Activated effector memory CD4-positive, alpha-beta T cell treated with Interleukin-2 at 50 U/mL for 16 hours (primary cell): ENCODE data around the gene MAN1C1.
"Not testable (repeated sequence)": the region's sequence is repeated elsewhere in the genome, so short reads cannot be mapped to it uniquely, and the experiment has no call there.

ENCODE experiments used
- DNase-seq: peaks from one replicate; pipeline ENCODE4 v3.0.0-alpha.2; 2020

Gene MAN1C1

DNA sequence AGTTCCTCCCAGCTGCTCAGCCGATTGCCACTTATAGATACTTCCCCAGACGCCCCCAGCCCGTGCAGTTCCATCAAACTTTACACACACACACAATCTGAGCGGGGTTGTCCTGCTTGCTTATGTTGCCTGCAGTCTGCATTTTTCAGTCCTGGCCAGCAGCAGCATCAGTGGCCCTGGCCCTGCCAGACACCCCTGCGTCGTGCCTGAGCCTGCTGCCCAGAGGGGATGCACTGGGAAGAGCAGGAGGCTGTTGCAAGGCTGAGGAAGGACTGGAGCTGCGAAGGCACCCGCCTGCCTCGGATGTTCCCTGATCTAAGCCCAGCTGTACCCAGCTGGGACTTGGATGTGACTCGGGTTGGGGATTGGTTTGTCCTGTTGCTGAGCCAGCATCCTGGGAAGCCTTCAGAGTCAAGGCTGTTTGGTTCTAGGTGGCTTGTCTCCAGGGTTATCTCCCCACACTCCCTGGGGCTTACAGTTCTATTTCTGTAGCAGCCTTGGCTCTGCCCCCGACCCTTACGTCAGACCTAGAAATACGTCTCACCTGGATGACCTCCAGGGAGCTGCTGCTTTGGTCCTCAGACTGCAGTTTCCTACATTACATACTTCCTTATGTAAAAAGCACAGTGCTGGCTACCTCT, 42.3 kb downstream of the MAN1C1 start:
- no peak for DNase-seq

DNA sequence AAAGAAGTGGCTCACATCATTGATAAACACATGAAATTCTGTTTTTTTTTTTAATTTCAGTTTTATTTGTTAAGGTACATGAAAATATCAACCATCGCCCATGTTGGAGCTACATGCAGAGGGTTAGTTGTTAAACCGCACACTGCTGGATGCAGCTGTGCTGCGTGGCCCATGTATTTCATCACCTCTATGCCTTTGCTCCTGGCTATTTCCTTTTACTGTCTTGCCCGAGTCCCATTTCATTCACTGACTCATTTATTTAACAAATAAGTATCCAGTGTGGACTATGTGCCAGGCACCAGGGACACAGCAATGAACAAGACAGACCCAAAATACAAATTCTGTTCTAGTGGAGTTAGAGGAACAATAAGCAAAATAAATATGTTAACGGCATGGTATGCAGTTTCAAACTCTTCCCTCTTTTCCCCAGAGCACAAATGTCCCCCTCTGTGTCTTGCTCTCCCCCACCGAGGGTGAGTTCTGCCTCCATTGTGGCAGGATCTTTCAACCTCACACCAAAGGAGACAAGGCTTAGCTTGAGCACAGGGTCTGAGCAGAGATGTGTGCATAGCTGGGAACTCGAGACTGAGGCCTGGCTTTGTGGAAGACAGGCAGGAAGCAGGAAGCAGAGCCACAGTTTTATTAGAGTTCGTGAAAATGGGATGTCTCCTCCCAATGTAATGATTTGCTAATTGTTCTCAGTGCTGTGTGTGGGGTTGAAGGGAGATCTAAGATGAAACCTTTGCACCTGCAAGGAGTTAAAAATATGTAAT, 44.6 kb downstream of the MAN1C1 start:
- no peak for DNase-seq

DNA sequence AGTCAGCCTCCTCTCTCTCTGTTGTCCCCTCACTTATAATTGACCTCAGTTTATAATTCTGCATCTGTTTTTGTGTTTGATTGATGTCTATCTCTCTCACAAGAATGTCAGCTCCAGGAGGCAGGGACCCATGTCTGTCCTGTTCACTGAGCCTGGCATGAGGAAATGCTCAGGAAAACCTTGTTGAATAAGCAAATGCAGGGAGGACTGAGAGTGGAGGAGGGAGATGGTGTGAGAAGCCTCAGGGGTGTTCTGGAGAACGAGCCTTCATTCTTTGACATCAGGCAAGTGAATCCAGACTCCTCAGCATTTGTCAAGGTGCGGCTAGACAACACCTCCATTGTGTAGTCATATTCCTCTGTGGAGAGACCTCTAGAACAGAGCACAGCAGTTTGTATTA, 45.5 kb downstream of the MAN1C1 start:
- DNase-seq: no peak

DNA sequence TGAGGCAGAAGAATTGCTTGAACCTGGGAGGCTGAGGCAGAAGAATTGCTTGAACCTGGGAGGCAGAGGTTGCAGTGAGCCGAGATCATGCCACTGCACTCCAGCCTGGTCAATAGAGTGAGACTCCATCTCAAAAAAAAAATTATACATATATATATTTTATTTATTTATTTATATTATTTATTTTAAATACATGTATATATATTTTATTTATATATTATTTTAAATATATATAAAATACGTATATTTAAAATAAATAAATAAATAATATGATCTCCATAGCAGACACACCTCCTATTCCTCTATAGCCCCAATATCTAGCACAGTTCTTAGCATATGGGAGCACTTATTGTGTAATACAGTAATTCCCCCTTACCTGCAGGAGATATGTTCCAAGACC, 46.4 kb downstream of the MAN1C1 start:
- not testable (repeated sequence) for DNase-seq

DNA sequence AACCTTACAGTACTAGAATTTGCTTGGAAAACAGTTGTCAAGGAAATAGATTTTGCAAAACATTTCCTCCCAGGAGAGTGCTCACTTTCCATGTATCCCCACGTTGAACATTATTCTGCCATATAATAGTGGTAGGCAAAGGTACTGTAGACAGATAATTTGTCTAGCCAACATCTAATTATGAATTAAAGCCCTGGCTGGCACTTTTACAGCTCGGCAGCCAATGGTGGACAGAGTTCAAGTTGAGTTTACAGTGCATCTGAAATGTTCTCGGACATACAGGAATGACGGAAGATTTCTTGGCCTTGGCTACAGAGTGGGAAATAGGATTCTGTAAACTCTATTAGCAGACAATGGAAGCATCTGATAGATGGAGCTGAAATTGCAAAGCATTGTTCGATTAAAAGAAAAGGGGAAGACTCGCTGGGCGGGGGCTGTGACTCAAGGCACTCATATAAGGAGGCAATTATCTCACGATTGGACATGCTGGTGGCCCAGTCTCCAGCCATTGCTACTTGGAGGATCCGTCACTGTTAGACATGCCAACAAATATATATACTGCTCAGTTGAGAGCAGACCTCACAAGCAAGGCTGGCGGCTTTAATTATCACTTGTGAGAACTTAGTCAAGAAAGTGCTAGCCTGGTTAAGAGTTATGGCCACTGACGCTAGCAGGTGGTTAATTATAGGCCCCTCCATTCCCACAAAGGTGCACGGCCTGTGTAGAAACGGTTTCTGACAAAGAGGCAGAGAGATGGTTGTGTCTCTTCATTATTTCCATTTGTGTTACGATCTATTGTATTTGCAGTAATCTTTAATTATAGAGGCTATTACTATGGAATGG, 48.0 kb downstream of the MAN1C1 start:
- no peak for DNase-seq

DNA sequence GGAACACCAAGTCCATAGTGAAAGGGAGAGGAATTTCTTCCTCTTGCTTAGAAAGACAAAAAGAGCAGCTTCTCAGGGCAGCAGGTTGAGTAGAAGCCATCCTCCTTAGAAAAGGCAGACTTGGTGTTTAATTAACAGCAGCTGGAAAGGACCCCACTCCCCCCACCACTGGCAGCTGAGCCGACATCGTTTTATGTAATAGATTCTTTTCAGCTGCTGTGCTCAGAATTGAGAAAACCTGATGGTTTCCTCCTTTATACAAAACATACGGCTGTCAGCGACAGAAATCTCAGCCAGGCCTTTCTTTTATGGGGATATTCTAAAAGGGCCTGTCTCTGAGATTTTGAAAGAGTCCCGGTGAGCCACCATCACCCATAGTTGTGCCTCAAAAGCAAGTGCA, 49.9 kb downstream of the MAN1C1 start:
- no peak for DNase-seq

DNA sequence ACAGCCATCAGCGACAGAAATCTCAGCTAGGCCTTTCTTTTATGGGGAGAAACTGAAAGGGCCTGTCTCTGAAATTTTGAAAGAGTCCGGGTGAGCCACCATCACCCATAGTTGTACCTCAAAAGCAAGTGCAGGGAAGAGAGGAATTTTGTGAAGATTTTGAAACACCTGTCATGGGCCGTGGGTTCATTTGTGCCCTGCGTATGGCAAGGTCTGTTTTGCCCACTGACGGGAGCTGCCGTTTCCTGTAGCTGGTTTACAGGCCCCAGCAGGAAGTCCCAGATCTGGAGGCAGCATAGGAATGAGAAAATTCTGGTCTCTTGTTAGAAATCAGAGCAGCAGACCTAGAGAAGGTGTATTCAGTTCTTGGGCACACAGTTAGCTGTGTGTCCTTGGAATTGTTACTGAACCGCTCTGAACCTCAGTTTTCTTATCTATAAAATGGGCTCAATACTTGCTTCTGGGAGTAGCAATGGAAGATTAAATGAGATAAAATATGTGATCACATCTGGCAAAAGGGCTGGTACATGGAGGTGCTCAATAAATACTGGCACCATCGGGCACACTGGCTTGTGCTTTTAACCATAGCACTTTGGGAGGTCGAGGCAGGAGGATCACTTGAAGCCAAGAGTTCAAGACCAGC, 52.5 kb downstream of the MAN1C1 start:
- no peak for DNase-seq

DNA sequence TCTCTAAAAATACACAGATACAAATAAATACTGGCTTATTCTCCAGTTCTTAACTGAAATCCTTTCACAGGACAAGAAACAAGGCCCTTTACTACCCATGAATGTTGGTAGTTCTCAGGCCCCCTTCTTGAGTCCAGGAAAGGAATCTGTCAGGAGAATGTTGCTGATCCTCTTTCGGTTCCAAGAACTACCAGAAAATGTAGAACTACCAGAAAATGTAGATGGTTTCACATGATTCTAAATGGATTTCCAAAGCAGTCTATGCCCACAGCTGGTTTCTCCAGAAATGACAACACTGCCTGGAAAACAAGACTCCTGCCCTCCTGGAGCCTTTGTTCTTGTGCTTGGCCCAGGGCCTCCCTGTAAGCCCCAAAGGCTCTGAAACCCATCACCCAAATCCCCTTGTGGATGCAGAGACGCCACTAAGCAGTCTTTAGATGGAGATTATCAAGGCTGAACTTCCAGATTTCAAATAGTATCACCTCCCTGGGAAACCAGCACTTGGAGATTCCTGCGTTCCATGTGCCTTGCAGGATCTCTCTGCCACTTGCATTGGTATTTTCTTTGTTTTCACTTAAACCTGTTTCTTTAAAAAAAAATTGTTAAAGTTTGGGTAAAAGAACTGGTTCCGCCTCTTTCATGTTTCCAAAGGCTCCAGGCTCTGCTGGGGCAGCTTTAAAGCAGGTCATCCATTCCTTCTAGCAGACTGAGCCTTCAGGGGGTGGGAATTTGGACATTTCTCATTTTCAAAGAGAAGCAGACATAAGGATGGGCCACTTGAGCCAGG, 53.4 kb downstream of the MAN1C1 start:
- DNase-seq: no peak

DNA sequence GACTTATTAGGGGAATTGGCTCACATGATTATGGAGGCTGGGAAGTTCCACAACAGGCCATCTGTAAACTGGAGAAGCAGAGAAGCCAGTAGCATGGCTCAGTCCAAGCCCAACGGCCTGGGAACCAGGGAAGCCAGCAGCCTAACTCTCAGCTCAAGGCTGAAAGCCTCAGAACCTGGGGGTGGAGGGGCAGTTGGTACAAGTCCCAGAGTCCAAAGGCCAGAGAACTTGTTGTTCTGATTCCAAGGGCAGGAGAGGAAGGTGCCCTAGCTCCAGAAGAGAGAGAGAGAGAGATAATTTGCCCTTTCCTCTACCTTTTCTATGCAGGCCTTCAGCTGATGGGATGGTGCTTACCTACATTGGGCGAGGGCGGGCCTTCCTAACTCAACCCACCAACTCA, 55.3 kb downstream of the MAN1C1 start:
- no peak for DNase-seq

DNA sequence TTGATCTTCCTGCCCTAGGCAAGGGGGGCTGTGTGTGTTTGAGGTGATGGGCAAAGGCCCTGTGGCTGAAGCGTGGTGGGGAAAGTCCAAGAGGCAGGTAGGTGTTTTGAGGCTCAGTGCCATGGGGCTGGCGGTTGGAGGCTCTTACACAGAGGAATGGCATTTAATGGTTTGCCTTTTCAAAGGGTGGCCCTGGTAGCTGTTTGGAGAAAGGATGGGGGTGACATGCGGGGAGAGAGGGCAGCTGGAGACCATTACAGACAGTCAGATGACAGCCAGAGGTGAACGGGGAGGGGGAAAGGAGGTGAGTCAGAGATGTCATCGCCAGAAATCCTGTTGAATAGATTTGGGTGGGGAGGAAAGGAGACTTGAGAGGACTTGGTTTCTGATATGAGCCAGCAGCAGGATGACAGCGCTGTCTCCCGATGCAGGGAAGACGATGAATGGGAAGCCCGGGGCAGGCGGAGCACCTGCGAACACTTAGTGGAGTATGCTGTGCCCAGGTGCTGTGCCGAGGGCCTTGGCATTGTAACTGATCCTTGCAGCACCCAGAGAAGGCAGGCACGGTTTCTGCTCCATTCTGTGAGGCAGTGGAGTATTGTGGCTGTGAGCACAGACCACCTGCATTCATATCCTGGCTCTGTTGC, 56.3 kb downstream of the MAN1C1 start:
- DNase-seq: no peak

DNA sequence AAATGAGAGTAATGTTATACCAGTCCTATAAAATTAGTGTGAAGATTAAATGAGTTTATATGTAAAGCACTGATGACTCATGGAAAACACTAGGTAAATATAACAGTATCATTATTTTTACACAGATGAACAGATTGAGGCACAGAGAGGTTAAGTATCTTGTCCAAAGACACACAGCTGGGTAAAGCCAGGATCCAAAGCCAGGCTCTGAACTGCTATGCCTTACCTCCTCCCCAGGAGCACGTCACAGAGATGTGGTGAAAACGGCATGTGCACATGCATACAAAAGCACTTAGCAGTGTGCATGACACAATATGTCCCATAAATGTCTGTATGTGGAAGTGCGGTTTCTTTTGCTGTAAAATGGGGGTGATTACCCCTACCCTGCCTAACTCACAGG, 56.9 kb downstream of the MAN1C1 start:
- DNase-seq: no peak

DNA sequence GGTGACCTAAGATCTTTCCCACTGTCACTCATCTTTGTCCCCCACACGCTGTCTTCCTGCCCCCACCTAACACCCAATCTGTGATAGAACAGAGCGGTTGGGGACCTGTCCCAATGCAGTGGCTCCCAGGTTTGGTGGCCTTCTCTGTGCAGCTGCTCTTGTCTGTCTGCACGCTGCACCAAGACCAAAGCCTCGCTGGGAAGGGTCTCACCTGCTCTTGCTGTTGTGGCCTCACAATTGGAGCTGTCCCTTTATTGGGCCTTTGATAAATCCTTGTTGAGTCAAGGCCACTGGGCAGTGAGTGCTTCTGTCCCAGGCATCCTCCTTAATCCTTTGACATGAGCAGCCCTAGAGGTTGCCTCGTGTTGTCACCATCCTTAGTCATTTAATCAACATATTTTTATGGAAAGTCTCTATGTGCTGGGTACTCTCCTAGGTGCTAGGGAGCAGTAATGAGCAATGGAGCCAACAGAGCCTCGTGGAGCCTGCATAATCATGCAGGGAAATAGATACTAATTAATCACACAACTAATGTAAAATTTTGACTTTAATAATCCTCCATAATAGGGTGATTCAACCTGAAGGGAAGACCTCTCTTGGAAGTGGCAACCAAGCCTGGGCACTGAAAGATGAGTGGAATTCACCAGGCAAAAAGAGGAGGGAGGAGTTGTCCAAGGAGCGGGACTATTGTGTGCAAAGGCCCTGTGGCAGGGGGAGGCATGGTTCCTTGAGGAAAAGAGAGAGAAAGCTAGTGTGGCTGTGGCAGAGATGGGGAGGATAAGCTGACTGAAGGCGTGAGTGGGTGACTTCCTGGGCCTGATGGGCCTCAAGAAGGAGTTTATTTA, 57.6 kb downstream of the MAN1C1 start:
- DNase-seq: no peak

DNA sequence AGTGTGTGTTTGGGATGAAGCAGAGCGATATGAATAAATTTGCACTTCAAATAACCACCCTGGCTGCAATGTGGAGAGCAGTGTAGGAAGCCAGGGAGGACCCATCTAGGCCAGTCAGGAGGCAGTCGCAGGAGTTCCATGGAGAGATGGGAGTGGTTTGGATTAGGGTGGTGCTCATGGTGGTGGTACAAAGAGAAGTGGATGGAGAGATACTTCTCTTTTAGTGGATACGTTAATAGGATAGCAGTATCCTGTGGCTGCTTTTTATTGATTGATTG, 58.2 kb downstream of the MAN1C1 start:
- DNase-seq: no peak

DNA sequence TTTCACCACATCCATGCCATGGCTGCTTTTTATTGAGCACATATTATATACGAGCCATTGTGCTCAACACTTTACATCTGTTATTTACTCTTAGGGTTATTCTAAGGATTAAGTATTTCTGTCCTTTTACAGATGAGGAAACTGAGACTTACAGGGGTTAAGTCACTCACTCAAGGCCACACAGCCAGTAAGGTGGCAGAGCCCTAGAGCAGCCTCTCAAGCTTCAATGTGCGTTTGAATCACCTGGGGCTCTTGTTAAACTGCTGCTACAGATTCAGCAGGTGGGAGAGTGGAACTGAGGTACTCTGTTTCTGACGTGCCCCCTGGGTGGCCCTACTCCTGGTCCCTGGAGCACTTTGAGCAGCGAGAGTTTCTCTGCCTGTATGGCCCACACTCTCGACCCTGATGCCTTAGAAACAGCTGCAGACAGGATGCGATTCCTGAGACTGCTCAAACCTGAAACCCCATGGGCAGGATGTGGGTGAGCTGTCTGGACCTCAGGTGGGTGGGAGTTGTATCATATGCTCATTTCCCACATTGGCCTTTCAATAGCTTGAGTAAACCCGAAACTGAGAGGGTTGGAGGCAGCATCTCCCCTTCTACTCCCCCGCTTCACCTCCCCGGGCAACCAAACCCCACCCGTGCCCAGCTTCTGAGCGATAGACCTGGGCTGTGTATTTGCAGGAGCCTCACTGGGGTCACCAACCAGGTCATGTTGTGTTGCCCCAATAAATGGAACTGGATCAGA, 59.3 kb downstream of the MAN1C1 start:
- peak; percentile 64 for DNase-seq

DNA sequence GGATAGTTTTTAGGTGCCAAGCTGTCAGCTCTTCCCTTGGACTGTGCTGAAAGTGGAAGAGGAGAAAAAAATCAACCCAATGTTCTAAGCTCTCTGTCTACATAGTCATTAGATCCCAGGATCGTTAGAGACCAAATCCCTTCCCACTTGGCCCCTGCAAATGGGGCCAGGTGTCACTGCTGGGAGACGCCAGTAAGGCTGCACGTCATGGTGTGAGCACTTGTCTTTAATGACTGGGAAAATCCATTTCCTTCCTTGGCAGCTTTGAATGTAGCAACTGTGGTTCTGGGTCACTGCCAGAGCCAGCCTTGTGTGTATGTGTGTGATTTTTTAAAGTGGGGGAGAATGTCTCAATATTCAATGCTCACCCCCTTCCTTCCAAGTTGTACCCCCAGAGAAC, 59.9 kb downstream of the MAN1C1 start:
- DNase-seq: no peak

DNA sequence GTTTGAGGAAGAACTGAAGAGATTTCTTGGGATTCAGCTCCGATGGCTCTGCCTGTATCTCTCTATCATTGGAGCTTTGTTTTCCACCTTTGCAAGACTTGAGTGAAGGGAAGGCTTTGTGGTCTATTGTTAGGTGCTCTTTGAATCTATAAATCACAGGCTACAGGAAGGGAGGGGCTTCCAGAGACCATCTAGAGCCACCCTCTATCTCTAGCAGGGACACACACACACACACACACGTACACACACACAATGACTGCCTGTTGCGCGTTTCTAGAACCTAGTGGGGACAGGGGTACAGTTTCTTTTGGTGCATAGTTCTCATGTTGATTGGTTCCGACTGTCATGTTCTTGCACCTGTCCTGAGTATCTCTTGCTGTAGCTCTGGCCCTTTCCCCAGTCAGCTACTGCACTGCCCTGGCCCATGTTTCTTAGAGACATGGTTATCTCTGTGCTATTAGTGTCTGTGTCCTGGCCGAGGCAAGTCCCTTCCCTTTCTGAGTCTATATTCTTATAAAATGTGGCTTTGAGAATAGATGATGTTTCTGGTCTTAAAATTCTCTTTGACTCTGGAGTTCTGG, 60.7 kb downstream of the MAN1C1 start:
- no peak for DNase-seq

DNA sequence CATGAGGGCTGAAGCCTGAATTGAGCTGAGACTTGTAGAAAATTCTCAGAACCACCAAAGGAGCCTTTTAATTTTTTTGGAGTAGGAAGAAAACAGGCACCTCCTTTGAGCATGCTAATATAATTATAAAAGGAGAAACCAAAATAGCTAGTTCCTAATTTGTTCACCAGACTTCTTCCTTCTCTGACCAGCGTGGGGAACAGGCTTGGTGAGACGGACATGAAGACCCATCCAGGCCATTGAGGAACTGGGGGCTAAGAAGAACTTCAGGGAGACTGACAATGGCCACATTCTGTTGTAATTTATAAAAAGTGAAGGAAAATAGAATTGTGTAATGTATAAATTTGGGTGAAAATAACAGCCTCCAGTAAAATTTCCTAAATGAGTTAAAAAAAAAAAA, 62.6 kb downstream of the MAN1C1 start:
- DNase-seq: no peak

DNA sequence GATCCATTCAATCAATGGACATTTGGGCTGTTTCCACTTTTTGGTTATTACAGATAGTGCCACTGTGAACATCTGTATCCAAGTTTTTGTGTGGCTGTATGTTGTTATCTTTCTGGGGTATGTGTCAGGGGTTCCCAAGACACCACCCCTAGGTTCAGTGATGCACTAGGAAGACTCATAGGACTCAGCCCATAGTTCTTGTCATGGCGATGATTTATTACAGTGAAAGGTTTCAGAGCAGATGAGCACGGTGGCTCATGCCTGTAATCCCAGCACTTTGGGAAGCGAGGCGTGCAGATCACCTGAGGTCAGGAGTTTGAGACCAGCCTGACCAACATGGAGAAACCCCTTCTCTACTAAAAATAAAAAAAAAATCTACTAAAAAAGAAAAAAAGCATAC, 64.1 kb downstream of the MAN1C1 start:
- DNase-seq: no peak

DNA sequence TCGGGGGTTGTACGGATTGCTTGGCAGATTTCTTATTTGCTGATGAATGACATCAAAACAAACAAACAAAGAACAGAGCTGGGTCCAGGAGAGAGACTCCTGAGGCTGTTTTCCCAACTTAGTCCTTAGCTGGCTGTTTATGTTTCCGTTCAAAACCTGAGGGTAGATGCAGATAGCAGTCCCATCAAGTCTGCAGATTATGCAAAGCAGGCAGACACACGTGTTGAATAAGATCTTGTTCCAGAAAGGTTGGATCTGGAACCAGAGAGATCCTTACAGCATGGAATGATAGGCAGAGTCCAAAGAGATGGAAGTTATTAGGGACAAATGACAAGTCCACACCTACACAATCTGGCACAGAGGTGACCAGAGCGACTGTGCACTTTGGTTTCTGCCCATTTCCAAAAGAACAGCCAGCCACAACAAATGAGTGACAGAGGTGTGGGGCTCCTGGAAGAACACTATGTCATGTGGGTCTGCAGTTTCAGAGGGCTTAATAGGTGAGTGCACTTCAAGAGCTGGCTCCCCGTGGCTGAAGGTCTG, 65.5 kb downstream of the MAN1C1 start:
- DNase-seq: no peak

DNA sequence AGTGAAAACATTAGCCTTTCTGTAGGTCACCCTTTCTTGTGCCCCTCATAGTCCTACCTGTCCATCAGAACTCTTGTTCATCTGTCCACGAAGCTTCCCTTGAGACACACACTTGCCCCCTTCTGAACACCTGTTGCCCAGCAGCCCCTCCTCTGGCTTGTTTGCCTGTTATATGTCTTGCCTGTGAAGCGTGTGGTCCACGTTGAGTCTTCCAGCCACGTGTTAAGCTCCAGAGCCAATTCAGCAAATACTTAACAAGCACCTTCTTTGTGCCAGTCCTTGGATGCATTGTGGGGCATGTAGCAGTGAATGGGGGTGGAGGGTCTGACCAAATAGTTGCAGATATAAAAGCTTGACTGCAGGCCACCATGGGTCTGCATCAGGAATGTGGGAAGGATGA, 66.6 kb downstream of the MAN1C1 start:
- no peak for DNase-seq
